NCI-H446 treated with DMSO at 0.1 percent for 48 hours (cell line): Measurements from ENCODE around the gene FARP2.

ENCODE experiments used
- DNase-seq: peaks from one replicate; lab custom pipeline; 2025; lab: John Stamatoyannopoulos, UW

The FARP2 gene

DNA sequence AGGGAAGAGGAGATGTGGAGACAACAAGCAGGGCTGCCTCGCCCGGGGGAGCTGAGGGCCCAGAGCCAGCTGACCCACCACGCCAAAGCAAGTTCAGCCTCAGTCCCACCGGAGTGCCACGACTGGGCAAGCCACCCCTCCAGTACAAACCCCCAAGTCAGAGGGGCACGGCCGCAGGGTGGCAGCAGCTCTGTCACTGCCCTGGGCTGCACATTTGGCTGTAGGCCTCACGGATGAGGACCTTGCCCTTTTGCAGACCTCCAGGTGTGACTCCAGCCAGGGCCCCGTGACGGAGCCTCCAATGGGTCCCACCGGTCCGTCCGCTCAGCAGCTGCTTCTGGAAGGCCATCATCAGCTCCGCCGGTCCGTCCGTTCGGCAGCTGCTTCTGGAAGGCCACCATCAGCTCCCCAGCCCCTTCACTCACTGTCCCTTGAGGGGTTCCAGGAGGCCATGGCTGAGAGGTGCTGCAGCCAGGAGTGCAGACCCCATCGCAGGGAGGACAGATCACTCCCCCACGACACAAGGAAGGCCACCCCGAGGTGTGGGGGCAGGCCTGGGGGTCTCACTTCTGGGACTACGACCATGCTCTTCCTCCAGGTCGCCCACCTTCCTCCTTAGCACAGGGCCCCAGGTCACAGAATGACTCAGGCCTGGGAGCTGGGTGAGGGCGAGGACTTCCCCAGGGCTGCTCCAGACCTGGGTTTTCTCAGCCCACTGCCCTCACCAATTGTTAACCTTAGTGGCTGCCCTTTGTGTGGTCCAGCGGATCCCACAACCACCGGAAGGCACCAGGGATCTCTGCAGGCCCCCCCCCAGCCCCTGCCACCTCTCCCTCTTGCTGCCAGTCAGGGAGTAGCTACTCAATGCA, 176.9 kb downstream of the FARP2 start:
- no peak for DNase-seq

DNA sequence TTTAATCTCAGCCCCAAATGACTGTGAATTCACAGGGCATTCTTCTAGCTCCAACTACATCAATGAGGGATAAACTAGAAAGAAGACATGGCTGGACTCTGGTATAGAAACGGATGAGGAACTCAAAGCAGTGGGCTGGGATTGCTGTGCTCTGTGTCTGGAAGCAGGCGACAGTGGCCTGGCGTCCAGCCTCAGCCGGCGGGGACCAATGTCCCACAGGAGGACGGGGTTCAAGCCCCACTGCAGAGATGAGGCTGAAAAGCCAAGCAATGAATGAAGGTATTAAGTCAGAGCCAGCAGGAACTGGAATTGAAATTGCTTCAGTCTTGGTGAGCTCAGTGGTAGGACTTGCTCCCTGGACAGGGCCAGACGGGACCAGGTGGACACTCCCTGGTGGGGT, 178.2 kb downstream of the FARP2 start:
- no peak for DNase-seq

DNA sequence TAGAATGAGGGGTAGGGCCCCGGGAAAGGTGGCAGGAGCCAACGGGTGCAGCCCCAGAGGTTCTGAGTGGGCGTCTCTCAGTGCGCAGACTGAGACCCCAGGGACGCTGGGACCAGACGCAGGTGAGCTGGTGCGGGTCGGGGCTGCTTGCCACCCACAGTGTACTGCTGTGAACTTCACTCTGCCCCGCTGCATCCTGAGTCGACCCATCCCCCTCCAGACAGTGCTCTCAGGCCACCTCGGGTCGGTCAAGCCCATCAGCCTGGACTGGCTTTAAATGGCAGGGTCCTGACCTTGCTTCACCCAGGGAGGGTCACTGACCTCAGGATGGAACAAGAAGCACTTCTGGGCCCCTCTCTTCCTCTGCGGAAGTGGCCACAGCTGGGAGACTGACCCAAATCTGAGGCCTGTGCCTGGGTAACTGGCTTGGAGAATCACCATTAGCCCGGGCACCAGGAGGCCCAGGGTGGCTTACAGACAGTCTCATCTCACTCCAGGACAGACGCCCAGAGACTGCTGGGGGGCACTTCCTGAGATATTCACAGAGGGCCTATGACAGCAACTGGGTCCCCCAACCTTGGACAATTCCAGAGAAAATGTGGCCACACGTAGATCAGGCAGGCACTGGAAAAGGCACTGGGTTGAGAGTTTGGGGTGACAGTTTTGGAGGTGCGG, 178.8 kb downstream of the FARP2 start:
- DNase-seq = no peak

DNA sequence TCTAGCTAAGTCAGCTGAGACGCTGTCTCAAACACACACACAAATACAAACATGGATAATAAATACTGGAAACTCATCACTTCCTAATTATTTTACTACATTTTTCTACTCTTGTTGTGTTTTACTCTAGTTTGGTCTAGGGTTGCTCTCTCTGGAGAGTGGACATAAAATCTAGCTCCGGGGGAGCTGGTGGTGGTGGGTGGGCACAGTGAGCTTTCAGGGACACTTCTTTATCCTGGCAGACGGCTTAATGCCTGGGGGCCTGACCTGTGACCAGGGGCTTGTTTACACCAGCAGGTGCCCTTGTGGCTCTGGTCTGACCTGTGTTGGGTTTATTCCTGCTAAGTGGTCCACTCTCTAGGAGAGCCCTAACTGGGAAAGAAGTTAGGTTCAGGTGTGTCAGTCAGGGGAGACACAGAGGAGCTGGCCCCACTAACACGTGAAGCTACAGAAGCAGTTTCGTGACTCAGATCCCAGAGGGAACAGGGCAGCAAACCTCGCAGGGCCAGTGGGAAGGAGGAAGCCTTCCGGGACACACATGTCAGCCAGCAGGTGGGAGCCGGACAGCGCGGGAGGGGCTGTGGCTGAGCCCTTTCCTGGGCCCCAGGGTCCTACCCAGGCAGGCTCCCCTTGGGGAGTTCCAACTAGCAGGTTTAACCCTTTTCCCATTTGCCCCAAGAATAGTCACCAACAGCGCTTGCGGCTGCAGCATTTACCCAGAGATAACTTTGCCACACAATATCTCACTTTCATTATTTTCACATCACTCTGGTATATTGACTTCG, 180.0 kb downstream of the FARP2 start:
- no peak for DNase-seq

DNA sequence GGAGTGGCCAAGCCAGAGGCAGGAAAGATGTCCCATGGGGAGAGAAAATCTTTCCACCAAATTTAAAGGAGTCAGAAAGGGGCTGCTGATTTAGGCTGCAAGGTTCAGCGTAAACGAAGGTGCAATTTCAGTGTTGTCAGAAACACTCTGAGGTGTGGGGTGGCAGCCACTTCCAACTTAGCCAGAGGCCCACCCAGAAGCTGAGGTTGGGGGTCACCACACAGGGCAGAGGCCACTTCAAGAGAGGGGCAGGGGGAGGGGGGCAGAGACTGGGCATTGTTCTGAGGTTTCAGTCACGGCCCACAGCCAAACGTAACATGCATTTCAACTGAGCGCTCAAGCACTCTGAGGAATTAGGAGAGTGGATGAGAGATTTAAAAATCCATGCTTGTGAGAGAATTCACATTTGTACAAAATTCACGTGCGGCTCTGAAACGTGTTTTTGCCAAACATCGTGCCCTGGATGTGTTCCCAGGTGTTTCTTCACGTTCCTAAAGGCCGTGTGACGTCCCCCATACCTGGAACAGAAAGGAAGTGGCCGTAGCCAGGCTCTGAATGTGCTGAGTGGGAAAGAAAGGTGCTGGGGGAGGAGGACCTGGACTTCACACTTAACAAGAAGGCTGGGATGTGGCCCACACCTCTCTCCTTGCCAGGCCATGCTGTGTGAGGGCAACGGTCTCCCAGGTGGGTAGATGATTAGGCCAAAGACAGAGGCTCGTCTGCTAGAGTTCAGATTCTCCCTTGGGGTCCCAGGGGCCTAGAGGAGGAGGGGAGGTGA, 182.9 kb downstream of the FARP2 start:
- DNase-seq = no peak

DNA sequence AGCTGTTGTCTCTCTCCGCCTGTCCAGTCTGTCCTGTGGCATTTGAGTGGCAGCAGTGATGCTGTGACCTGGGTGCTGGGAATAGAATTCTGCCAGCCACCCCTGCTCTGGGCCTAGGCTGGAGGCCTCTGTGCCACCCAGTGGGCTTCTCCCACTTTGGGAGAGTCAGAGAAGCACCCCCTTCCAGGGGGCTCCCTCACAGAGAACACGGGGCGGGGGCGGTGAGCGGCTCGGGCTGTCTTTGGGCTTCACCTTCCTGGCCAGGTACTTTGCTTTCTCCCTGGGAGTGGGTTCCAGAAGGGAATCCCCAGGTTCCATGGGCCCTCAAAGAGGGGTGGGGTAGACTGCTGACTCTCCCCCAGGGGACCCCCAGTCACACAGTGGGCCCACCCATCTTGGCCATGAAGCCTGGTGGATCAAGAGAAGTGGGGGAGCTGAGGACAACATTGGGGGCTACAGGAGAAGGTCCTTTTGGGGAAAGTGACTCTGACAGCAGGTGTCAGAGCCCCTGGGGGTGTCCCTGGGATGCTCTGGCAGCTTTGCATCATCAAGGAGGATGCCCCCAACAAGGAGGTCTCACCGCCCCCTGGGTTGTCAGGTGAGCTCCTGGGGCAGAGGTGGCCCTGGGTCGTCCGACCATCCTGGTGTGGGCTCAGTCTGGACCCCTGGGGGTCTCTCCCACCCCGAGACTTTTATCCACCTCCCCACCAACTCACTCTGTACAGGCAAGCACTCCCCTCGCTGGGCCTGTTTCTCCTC, 183.7 kb downstream of the FARP2 start:
- no peak for DNase-seq

DNA sequence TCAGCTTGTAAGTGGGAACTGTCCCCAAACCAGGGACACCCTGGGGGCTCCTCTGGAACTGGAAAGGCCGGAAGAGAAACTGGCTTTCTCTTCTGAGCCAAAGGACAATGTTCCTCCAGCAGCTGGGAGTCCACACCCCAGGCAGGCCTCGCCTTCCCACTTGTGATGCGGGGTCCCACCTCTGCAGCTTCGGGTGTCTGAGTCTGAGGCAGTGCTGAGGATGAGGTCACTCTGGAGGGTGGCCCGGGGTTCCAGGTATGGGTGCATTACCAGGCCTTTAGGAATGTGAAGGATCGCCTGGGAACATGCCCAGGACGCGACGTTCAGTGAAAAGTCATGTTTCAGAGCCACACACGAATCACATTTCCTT, 184.3 kb downstream of the FARP2 start:
- DNase-seq = no peak

DNA sequence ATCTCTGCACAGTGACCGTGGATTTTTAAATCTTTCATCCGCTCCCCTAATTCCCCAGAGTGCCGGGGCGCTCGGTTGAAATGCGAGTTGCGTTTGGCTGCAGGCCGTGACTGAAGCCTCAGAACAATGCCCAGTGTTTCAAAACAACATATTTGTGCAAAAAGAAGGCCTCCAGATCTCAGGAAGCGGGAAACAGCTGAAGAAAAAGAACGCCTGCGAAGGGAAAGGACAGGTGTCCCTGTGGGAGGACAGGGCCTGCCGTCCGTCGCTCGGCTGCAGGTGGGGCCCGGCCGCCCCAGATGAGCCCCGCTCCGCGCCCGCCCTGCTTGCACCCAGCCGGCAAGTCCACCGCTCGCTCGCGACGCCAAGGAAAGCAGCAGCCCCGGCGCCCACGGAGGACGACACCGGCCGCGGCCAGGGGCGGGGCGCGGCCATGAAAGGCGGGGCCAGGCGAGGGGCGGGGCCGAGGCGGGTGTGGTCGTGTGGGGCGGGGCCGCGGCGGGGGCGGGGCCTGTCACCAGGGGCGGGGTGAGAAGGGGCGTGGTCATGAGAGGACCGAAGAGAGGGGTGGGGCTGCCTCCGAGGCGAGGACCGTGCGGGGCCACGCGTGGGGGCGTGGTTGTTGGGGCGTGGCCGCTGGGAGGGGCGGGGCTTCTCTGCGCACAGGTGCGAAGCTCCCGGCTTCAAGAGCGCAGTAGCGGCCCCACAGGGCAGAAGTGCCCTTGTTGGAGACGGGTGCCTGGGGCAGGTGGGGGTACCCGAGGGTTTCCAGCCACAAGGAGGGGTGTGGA, 184.9 kb downstream of the FARP2 start:
- DNase-seq = no peak

DNA sequence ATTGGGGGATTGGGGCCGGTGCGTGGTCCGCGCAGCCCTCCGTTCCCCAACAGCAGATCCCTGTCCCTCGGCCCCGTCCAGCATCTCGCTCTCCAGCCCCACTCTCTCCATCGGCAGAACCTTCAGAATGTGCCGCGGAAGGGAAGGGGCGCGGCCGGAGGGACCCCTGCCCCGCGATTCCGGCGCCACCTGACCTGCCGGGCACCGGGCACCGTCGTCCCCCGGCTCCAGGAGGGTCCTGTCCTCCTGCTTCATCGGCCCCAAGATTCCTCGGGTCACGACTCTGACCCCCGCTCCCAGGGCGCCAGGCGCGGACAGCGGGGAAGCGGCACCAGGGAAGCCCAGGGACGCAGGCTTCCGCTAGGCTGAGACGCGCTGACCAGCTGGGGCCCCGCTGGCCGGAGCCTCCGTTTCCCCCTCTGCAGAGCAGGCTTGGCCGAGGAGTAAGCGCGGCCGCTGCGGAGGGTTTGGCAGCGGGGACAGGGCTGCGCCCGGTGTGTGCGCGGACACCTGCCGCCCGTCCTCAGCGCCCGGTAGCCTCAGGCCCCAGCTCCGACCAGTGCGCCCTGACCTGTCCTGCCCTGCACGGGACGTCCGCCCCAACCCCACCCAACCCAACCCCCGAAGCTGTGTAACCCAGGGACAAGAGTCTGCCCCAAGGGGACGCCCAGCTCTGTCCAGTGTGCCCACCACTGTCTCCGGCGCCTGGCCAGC, 185.6 kb downstream of the FARP2 start:
- no peak for DNase-seq

DNA sequence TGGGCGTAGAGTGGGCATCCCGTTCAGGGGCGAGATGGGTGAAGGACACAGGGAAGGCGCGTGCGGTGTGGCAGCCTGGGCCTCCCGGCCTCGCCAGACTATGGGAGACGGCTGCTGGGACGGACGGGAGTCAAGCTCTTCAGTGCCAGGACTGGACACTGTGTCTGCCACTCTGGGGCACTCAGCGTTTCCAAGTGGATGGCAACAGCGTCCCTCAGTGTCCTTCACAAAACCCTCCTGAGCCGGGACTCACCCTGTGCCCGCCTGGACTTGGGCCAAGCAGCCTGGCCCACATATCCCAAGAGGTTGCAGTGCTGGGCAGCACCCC, 186.2 kb downstream of the FARP2 start:
- no peak for DNase-seq
